ENCODE data around the gene EML1.

The EML1 gene

DNA sequence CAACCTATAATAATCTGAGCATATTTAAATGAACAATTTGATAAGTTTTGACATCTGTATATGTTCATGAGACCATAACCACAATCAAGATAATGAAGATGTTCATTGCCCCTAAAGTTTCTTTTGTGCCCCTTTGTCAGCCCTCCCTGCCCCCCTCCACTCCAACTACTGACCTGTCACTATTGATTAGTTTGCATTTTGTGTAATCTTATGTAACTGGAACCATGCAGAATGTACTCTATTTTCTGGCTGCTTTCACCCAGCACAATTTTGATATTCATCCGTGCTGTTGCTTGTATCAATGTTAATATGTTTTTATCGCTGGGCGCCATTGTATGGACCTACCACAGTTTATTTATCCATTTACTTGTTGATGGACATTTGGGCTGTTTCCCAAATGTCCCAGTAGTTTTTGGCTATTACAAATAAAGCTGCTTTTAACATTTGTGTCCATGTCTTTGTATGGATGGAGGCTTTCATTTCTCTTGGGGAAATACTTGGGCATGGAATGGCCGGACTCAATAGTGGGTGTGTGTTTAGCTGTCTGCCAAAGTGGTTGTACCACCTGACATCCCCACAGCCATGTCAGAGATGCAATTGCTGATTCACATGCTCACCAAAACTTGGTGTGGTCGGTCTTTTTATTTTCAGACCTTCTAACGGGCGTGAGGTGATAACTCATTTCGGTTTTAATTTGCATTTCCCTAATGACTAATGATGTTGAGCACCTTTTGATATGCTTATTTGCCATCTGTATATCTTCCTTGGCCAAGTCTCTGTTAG is 38.9 kb downstream of the EML1 start:
- DNase-seq = no peak

DNA sequence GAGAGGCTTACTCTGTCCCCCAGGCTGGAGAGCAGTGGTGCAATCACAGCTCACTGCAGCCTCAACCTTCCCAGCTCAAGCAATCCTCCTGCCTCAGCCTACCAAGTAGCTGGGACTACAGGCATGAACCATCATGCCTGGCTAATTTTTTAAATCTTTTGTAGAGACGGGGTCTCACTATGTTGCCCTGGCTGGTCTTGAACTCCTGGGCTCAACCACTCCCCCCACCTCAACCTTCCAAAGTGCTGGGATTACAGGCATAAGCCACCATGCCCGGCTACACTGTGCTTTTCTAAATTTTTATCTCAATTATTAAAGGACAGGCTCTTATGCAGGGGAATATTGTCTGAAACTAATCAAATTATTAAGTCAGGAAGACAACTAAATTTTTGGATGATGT is 44.6 kb downstream of the EML1 start:
- DNase-seq = no peak

DNA sequence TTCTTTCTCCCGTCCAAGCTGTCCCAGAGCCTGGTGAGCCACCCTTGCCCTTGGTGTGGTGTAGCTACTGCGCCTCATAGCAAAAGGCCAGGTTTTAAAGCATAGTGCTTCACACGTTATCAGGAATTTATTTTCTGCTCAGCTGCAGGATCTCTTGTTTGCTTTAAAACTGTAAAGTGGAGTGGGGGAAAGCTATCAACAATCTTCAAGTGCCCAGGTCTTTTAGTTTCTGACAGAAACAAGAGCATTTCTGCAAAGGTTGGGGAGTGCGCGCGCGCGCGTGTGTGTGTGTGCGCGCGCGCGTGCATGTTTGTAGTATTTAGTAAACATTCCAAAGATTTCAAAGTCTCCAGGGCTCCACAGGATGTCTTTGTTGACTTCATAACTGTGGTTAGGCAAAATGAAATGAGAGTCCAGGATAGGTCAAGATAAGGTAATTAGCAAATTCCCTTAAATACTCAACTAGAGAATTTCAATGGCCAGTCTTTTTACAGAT is 45.5 kb downstream of the EML1 start:
- DNase-seq = no peak

DNA sequence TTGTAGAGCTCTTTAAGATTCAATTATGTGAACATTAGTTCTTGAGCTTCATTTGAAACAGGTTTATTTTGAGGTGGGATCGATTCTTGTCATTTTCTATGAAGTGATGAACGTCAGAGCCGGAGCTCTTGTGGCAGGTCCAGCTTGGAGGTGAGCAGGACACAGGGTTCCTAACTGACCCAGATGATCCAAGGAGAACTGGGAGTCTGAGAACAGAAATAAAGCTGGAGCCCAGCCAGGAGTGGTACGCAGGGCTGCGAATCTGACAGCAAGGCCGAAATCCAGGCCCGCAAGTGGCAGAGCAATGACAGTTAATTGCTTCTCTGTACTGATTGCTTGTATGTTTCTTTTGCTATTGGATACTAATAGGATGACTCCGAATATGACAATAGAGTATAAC is 46.5 kb downstream of the EML1 start:
- DNase-seq = no peak

DNA sequence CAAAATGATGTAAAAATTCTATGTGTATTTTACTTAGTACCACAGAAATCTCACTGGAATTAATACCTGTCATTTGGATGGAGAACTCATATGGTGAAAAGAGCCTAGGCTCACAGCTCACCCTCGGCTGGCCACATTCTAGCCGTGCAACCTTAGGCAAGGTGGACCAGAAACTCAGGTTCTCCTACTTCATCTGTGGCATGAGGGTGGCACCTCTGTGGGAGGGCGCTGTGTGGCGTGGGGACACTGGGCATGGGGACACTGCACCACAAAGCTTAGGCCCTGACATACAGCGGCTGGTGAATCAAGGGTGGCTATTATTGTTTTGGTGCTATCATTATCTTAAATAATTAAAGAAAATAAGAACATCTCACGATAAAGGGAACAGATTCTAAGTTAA is 47.1 kb downstream of the EML1 start:
- no peak for DNase-seq

DNA sequence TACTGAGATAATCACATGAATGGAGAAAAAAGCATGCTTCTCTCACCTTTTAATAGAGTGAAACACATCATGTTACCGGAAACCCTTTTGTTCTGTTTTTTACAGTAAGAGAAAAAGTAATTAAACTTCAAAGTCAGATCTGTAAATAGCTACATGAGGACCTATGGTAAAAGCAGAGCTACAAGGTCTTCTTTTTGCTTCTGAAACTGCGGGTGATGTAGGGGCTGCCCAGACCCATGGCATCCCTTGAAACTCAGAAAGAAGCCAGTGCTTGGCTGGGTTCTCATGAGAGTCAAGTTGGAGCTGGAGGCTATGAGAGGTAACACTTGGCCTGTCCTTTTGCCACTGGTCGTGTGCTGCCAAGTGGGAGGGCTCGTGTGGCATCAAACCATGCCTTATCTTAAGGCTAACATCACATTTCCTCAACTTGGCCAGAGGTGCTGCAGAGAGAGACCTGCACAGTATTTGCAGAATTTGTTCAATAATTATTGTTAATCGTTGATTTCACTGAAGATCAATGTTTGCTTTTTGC is 47.6 kb downstream of the EML1 start:
- no peak for DNase-seq

DNA sequence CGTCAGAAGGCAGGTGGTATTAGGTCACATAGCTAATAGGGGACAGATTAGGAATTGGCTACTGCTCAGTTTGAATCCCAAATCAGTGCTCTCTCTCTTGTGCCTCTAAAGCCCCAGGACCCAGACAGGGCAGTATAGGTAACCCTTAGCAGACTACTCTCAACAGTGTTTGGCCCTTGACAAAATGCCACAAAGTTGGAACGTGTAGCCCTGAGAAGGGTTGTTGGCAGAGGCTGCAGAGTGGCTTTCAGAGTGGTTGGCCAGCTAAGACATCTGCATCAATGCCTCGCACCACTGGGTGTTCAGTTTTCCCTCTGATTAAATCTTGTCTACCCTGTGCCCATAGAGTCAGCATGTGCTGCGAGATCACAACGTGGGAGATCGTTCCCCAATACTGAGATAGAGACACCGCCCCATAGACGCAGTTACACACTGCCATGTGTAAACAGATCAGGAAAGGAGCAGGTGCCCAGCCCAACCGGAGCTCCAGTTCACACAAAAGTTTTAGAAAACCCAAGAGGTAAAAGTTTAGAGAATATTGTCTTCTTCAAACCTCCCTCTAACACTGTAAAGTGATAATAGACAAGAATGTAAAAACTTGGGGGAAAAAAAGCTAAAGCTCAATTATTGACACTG is 48.3 kb downstream of the EML1 start:
- no peak for DNase-seq

DNA sequence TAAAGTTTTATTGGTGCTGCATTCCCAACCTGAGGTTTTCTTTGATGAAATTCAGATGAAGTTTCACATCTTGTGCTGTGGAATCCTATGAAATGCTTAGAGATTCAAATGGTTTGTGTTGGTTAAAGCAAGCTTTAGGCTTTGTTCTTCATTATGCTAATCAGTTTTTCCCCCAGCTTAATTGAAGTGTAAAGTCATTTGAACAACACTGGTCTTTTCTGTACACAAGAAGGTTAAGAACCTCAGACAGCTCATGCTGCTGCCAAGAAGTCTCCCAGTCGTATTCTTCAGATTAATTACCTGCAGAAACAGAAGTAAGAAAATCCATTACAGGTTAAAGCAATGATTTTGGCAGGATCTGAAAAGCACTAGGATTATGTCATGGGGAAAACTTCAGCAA is 48.9 kb downstream of the EML1 start:
- DNase-seq = no peak

DNA sequence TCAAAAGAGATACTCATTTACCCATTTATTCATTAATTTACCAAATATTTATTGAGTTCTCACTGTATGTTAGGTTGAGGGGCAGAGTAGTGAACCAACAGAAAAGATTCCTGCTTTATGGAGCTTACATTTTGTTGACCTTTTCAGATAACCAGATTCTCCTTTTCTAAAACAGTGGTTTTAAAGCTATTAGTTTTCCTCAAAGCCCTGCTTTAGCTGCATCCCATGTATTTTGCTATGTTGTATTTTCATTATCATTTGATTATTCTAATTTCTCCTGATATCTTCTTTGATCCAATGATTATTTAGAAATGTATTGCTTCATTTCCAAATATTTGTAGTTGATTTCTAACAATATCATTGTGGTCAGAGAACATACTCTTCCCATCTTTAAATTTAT is 53.6 kb downstream of the EML1 start:
- no peak for DNase-seq

DNA sequence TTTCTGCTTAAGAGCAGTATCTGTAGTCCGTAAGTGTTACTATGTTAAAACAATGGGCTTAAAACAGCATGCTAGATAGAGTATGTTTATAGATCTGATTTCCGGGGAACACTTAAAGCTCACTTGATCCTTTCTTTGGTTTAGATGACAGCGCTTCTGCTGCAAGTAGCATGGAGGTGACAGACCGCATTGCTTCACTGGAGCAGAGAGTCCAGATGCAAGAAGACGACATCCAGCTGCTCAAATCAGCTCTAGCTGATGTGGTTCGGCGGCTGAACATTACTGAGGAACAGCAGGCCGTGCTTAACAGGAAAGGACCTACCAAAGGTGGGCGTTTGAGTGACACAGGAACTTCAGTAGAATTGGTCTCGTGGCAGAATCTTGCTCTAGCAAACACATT is 57.5 kb downstream of the EML1 start:
- no peak for DNase-seq

DNA sequence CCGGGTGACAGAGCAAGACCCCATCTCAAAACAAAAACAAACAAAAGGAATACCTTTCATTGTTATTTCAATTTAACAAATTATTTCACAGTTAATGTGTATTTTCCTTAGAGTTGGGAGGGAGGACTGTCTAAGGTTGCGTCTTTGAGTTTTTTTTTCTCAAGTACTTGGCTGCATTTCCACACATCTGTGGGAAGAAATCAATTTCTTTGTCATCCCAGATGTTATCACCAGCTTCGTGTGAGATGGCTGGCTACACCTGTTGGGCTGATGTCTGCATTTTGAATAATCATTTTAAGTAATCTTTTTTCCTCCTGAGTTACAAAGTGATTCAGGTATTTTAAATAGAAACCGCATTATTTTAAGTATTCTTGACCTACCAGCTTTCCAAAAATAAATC is 59.4 kb downstream of the EML1 start:
- DNase-seq = no peak

DNA sequence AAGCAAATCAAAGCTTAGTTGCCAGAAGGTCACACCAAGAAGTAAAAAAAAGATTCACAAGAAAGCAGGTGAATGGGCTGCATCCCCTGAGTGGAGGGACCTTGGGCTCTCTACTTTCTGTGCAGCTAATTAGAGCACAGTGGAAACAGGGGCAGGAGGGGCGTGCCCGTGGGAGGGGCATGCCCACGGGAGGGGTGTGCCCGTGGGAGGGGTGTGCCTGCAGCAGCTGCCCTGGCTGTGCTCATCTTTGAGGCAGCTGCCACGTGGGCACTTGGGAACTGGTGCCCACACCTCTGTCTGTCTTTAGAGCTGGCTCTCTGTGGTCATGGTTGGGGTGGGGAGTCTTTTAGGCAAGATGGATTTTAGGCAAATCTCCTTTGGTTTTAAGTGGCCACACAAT is 60.0 kb downstream of the EML1 start:
- no peak for DNase-seq

DNA sequence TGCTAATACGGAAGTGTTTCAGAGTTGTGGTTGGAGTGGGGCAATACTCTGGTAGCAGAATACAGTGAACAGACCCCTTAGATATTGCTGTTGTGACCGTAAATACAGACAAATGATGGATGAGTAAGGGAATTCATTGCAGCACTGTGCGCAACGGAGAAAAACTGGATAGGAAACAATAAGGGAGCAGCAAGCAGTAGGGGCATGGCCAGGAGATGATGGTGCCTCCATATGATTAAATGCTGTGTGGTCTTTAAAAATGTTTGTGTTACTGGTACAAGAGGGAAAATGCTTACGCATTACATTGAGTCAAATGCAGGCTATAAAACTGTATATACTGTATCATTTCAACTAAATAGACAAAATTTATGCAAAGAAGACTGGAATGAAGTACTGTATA is 61.6 kb downstream of the EML1 start:
- DNase-seq = no peak

DNA sequence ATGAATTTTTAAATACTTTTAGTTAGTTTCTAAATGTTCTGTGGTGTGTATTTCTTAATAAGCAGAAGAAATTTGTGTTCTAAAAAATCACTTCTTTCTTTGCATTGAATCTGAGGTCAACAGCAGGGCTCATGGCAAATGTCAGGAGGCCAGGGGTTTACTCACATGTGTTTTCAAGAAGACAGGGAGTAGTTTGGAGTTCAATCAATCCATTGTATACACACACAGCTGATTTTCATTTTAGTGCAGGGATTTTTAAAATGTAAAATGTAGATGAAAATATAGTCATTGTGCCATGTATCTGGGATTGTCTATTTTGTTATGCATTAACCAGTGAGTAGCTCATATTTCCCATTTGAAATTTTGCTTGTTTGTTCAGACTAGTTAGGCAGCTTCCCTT is 62.1 kb downstream of the EML1 start:
- DNase-seq = no peak

DNA sequence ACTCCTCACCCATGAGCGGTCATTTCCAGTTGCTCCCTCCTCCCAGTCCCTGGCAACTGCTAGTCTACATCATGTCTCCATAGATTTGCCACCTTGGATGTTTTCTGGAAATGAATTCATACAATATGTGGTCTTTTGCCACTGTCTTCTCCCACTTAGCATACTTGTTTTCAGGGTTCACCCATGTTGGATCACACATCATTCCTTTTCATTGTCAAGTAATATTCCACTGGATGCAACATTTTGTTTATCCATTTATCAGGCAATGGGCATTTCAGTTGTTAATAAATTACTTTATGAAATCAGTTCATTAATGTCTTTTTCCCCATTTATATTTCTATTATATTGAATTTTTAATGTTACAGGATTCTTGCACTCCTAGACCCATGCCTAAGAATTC is 64.3 kb downstream of the EML1 start:
- no peak for DNase-seq

DNA sequence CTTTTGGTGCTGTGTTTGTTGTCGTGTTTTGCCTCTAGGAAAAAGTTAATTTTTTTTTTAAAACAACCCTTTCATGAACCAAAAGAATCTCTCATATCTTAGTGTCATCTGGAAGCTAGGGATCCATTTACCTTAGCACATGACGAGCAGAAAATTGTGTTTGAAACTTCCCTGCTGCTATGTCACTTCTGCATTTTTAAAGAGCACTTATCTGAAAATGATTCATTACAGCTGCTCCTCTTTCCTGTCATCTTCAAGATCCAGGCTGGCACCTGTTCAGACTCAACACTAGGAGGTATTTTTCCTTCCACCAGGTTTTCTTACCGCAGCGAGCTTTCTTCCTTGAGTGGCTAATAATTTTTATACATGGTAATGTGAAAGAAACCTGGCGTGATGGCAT is 67.0 kb downstream of the EML1 start:
- DNase-seq = no peak

DNA sequence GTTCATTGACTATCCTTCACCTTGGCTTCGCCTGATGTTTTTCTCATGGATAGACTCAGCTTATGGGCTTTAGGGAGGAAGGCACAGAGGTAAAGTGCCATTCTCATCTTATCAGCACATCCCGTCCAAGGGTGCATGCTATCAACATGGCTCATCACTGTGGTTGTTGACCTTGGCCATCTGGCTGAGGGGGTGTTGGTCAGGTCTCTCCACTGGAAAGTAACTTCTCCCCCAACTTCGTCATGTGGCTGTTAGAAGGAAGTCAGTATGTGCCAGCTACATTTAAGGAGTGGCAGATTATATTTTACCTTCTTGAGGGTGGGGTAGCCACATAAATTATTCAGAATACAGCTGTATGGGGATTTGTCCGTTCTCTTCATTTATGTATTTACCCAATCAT is 68.9 kb downstream of the EML1 start:
- DNase-seq = no peak

DNA sequence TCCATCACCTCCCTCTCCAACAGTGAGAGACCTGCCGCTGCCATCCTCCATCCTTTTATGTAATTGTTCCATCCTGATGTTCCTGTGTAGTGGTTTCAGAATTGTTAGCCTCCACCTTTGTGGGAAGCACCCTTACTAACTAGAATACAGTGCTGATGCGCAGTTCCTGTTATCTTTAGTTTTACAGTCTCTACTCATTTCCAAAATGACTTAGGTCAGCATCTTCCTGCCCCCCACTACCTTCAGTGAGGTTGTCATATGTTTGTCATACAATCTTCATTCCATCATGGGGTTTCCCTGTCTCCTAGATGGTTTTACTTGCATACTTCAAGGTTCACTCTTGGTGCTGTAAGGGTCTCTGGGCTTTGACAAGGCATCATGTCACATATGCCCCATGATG is 69.8 kb downstream of the EML1 start:
- DNase-seq = no peak

DNA sequence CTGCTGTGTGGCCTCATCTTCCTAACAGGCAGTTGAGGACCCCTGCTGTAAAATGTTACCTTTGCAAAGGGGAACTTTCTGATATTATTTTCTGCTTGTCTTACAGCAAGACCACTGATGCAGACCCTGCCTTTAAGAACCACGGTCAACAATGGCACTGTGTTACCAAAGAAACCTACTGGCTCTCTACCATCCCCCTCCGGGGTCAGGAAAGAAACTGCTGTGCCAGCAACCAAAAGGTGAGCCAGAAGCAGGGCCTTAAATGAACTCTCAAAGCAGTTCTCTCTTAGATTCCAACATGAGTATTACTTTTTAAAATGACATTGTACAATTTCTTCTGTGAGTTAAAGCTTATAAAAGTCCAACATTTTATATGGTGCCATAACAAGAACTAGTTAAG is 72.2 kb downstream of the EML1 start:
- DNase-seq = no peak

DNA sequence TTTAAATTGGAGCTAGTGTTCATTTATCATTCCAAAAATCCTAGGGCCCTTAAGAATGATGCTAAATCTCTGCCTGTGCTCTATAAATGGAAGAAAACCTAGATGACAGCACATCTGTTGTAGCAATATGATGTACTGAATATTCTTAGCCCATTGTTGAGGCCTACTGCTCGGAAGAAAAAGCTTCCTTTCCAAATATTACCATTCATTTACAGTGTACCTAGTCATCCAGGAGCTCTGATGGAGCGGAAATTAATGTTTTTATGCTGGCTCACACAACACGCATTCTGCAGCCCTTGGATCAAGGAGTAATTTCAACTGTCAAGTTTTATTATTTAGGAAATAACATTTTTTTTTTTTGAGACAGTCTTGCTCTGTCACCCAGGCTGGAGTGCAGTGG is 77.4 kb downstream of the EML1 start:
- DNase-seq = no peak

DNA sequence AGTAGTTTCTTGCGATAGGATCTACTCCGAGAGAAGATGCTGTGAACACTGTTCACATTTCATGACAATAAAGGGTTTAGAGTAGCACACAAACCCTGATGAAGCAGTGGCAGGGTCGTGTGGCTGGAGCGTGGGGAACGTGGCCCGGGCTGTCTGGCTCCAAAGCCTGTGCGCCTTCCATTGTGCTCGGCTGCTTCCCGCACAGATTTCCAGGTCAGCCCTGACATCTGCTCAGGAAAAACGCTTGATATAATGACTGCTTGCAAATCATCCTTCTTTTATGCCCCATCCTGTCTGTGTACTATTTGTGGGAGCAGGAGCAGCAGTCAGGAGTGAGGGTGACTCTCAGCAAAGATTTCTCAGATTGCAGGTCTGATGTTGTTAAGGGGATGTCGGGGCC is 78.6 kb downstream of the EML1 start:
- DNase-seq = no peak

DNA sequence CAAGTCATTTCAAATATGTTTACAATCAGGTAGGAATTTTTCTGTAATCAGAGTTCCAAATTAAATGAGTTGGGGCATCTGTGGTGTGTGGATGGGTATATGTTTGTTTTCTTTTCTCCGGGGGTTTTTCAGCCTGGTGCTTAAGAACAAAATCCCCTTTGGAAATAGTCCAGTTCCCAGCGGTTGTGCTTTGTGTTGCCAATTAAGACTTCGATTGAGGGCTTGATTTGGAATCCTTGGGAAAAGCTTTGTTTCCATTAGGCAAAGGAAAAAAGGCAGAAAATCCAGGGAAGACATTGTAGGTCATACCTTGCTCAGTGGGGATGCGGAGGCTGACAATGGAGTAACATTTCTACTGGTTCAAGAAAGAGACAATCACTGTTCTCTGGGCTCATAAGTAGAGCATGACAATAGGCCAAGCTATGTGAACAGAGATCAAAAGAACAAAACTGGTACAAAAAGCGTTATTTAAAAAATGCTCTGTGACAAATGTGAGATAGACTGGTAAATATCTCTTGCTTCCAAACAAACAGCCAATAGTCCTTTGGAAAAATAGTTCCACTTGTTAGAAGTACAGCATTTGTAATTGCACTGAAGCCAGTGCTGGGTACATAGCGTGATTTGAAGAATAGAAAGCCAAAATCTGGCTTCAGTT is 79.7 kb downstream of the EML1 start:
- no peak for DNase-seq

DNA sequence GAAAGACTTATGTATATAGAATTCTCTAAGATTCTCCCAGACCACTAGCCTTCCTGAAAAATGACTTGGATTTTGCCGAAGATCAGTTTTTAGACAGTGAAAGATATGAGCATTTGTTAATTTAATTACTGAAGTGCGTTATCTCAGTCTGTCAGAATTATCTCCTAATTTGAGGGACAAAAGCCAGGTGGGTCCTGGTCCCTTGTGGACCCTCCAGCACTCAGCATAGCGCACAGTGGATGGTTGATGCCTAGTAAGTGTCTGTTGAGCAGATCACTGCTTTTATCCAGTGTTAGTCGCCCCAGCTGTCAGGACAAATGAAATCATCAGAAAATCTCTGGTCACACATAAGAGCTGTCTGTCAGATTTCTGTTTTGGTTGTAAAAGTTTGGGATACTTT is 80.4 kb downstream of the EML1 start:
- DNase-seq = no peak

DNA sequence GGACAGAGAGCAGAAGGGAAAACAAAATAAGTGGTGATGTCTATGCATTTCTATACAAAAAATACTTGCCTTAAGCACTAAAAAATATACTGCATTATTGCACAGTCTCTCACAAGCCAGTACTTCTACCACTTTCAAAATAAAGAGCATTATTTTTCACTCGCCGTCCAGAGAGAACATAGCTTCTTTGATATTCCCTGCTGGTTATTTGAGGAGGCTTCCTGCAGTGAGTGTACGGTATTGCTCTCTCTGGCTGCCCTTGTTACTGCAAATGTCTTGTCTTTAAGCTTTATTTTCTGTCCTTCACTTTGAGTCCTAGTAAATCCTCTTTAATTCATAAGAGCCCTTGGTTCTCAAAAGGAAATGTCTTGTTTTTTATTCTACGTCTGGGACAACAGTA is 81.1 kb downstream of the EML1 start:
- DNase-seq = no peak
